ENCODE measurements around the gene KIZ. TPM values are rescaled to one million over a fixed set of nuclear protein-coding genes. Genes with fewer than 3 reads are reported as not detected.
A peak's percentile ranks its signal among the peaks of the same experiment; 100 is the strongest.

The KIZ gene
- total RNA-seq, 1 donor from 2014 or later, result 18.0 TPM

GRCh38 chr20:21235484-21236445 is 109.9 kb downstream of the KIZ start:
- ChIA-PET POLR2A (no interaction called here), CTCF (interaction anchor here (0.7 to 4.3 kb wide), 17 partner anchors 9 to 380 kb away, joined by 3 to 79 read pairs (median 5); partner anchors contain the start of genes KIZ and XRN2)
- no peak overlapping the region for H3K4me3 Mint-ChIP-seq
- H3K36me3 Mint-ChIP-seq (ENCODE audit: low read depth), result peaks cover 35% of the 10 kb centered on the region
- DNase-seq, result no peak
- TF ChIP-seq CTCF (IDR thresholded peaks at IDR 0.05), result peak; percentile 92
- no peaks in the 10 kb centered on the region for H3K27me3 Mint-ChIP-seq
- peak; percentile 58 for ATAC-seq (ENCODE audit: low read depth)
- H3K27ac Mint-ChIP-seq, result no peak overlapping the region
- no peaks in the 10 kb centered on the region for H3K9me3 Mint-ChIP-seq
- peaks cover 3% of the 10 kb centered on the region for H3K4me1 Mint-ChIP-seq
- intact Hi-C loops (cut with micrococcal nuclease), result loop anchor here (1.0 to 5.0 kb wide), 4 partner anchors 270 to 1153 kb away; no protein-coding TSS in a partner anchor

- DNase-seq, result no peak
These were observed 112.3 kb downstream of the KIZ start for GRCh38 chr20:21237956-21238799.

GRCh38 chr20:21238818-21239536 is 113.1 kb downstream of the KIZ start:
- H3K27ac Mint-ChIP-seq, result no peak overlapping the region
- no peak for DNase-seq
- ChIA-PET POLR2A (no interaction called here), CTCF (no interaction called here)
- no peaks in the 10 kb centered on the region for H3K27me3 Mint-ChIP-seq
- H3K4me3 Mint-ChIP-seq, result no peak overlapping the region
- peaks cover 38% of the 10 kb centered on the region for H3K36me3 Mint-ChIP-seq (ENCODE audit: low read depth)
- H3K9me3 Mint-ChIP-seq, result no peaks in the 10 kb centered on the region
- no peak for TF ChIP-seq CTCF (IDR thresholded peaks at IDR 0.05)
- H3K4me1 Mint-ChIP-seq, result peaks cover 3% of the 10 kb centered on the region
- intact Hi-C loops (cut with micrococcal nuclease), result loop anchor here (5.0 kb wide), 1 partner anchor 1157 kb away; no protein-coding TSS in a partner anchor
- no peak for ATAC-seq (ENCODE audit: low read depth)

More at GRCh38 chr20:21237956-21238799, 112.3 kb downstream of the KIZ start:
- H3K4me1 Mint-ChIP-seq, result peaks cover 3% of the 10 kb centered on the region
- H3K4me3 Mint-ChIP-seq, result no peak overlapping the region
- no peak for ATAC-seq (ENCODE audit: low read depth)
- H3K27ac Mint-ChIP-seq, result no peak overlapping the region
- intact Hi-C loops (cut with micrococcal nuclease), result loop anchor here (5.0 kb wide), 1 partner anchor 1156 kb away; no protein-coding TSS in a partner anchor
- ChIA-PET POLR2A (no interaction called here), CTCF (interaction anchor here (0.6 to 4.3 kb wide), 2 partner anchors 267 to 378 kb away, joined by 3 to 79 read pairs; no protein-coding TSS in a partner anchor)
- no peak for TF ChIP-seq CTCF (IDR thresholded peaks at IDR 0.05)
- no peaks in the 10 kb centered on the region for H3K27me3 Mint-ChIP-seq
- peaks cover 32% of the 10 kb centered on the region for H3K36me3 Mint-ChIP-seq (ENCODE audit: low read depth)
- H3K9me3 Mint-ChIP-seq, result no peaks in the 10 kb centered on the region

- POLR2A ChIA-PET, result no interaction called here
- Mint-ChIP-seq H3K36me3 (ENCODE audit: low read depth) (peaks cover 48% of the 10 kb centered on the region), H3K4me1 (peaks cover 3% of the 10 kb centered on the region), H3K27me3 (no peaks in the 10 kb centered on the region), H3K9me3 (no peaks in the 10 kb centered on the region), H3K4me3 (no peak overlapping the region), H3K27ac (no peak overlapping the region)
- CTCF ChIA-PET, result no interaction called here
- TF ChIP-seq CTCF (IDR thresholded peaks at IDR 0.05), result no peak
- ATAC-seq (ENCODE audit: low read depth) (no peak), DNase-seq (no peak)
- intact Hi-C loops (cut with micrococcal nuclease), result no loop called here
These were observed 114.5 kb downstream of the KIZ start for GRCh38 chr20:21240394-21240793.
